Stimulated activated CD8-positive, alpha-beta memory T cell treated with anti-CD3 and anti-CD28 coated beads, Interleukin-4, amount 100 ng/mL, for 4 hours (primary cell): ENCODE results near the gene RPUSD3.
"Not testable (repeated sequence)": the region's sequence is repeated elsewhere in the genome, so short reads cannot be mapped to it uniquely, and the experiment has no call there.

Source experiments
- DNase-seq, 2 donors: peaks; one replicate each; pipeline ENCODE4 v3.0.0-alpha.2; 2020; ENCODE audit warnings: low read depth in 2 of 2, low spot score in 1 of 2

Gene RPUSD3

GRCh38 chr3:9865125-9865637 is 21.4 kb upstream of the RPUSD3 start:
- not testable (repeated sequence) for DNase-seq

GRCh38 chr3:9864200-9864927 is 20.6 kb upstream of the RPUSD3 start:
- DNase-seq, result no peak

GRCh38 chr3:9863058-9863772 is 19.4 kb upstream of the RPUSD3 start:
- DNase-seq, result no peak

GRCh38 chr3:9862391-9863057 is 18.7 kb upstream of the RPUSD3 start:
- no peak for DNase-seq

- no peak for DNase-seq
Observed at GRCh38 chr3:9861626-9862130, 17.9 kb upstream of the RPUSD3 start.

- DNase-seq, result no peak
Observed at GRCh38 chr3:9861201-9861600, 17.4 kb upstream of the RPUSD3 start.

- no peak for DNase-seq
Observed at GRCh38 chr3:9859530-9860025, 15.8 kb upstream of the RPUSD3 start.

- DNase-seq, result no peak
Observed at GRCh38 chr3:9855594-9855993, 11.8 kb upstream of the RPUSD3 start.

- not testable (repeated sequence) for DNase-seq
Observed at GRCh38 chr3:9854291-9854940, 10.6 kb upstream of the RPUSD3 start.

GRCh38 chr3:9852528-9852927 is 8.7 kb upstream of the RPUSD3 start:
- no peak for DNase-seq

GRCh38 chr3:9851926-9852325 is 8.1 kb upstream of the RPUSD3 start:
- not testable (repeated sequence) for DNase-seq

GRCh38 chr3:9851383-9851782 is 7.6 kb upstream of the RPUSD3 start:
- not testable (repeated sequence) for DNase-seq

GRCh38 chr3:9848860-9849259 is 5.1 kb upstream of the RPUSD3 start:
- DNase-seq, result not testable (repeated sequence)

- DNase-seq, result not testable (repeated sequence)
Observed at GRCh38 chr3:9847870-9848269, 4.1 kb upstream of the RPUSD3 start.

GRCh38 chr3:9846931-9847488 is 3.2 kb upstream of the RPUSD3 start:
- DNase-seq, result no peak

- DNase-seq, result no peak
Observed at GRCh38 chr3:9846231-9846630, 2.4 kb upstream of the RPUSD3 start.

- DNase-seq, result no peak
Observed at GRCh38 chr3:9841015-9841414, 2.8 kb downstream of the RPUSD3 start.

- no peak for DNase-seq
Observed at GRCh38 chr3:9838856-9839255, 5.0 kb downstream of the RPUSD3 start.

- DNase-seq, result no peak
Observed at GRCh38 chr3:9837701-9838582, 5.9 kb downstream of the RPUSD3 start.
